Uterus (tissue), 4 donors: ENCODE measurements around the gene REV1. TPM values are rescaled to one million over a fixed set of nuclear protein-coding genes. Genes with fewer than 3 reads are reported as not detected.

Experiments used
- DNase-seq, 2 donors: peaks; one replicate each; pipeline ENCODE4 v3.0.0-alpha.2; 2019 to 2020
- H3K27ac ChIP-seq, 2 donors: fragments of 200-600 bp; sonication (generic); 1 replicate in 1 of 2; 2 replicates in 1 of 2; pipeline ENCODE4 v1.5.1; 2016 to 2018
- H3K27me3 ChIP-seq, 2 donors: fragments of 200-600 bp; sonication (generic); one replicate each; pipeline ENCODE4 v1.5.1; 2018 to 2019; ENCODE audit warnings: control low read depth in 1 of 2
- H3K36me3 ChIP-seq, 2 donors: fragments of 200-600 bp; sonication (generic); one replicate each; pipeline ENCODE4 v1.5.1; 2019; ENCODE audit warnings: control low read depth in 1 of 2
- H3K4me1 ChIP-seq, 2 donors: fragments of 200-600 bp; sonication (generic); one replicate each; pipeline ENCODE4 v1.5.1; 2018 to 2019; ENCODE audit warnings: control low read depth in 1 of 2
- H3K4me3 ChIP-seq, 2 donors: fragments of 200-600 bp; sonication (generic); 1 replicate in 1 of 2; 2 replicates in 1 of 2; pipeline ENCODE4 v1.5.1; 2018 to 2019; ENCODE audit warnings: mild to moderate bottlenecking in 1 of 2
- H3K9me3 ChIP-seq, 2 donors: fragments of 200-600 bp; sonication (generic); one replicate each; pipeline ENCODE4 v1.5.1; 2019; ENCODE audit warnings: control low read depth in 1 of 2
- POLR2A ChIP-seq, 2 donors: fragments of 450-650 bp; IDR thresholded peaks; one replicate each; pipeline ENCODE4 v1.6.1; 2016; ENCODE audit warnings: antibody characterized with exemption in 2 of 2, mild to moderate bottlenecking in 1 of 2, moderate library complexity in 1 of 2
- intact Hi-C: fragments of 100-400 bp; cut with DNase I; formaldehyde crosslinking; loops from one replicate; pipeline ENCODE4 v1.15.1; 2023; ENCODE audit warnings: low total_unique reads
- total RNA-seq, 4 donors: library from RNA; depleted of rRNA in 3 of 4; stranded (reverse); fragments of >200 nt in 3 of 4; gene quantifications; one replicate each; pipeline versions ENCODE4 v1.1.0 to v1.2.4, GENCODE V29; 2014 to 2023
- TF ChIP-seq, protein P1 (sequence below), 4 experiments: fragments of 200-600 bp in 2 of 4; fragments of 450-650 bp in 2 of 4; sonication (generic) in 2 of 4; IDR thresholded peaks; one replicate each; pipeline ENCODE4 v1.5.1; 2016 to 2019; ENCODE audit warnings: antibody characterized with exemption in 4 of 4, mild to moderate bottlenecking in 2 of 4, moderate library complexity in 1 of 4
- donor health status: DM: yes; HTN: yes; CAD: no.

The REV1 gene
- total RNA-seq, 4 donors from 2014 or later = 20.7 to 132 (median 65.4) TPM

DNA sequence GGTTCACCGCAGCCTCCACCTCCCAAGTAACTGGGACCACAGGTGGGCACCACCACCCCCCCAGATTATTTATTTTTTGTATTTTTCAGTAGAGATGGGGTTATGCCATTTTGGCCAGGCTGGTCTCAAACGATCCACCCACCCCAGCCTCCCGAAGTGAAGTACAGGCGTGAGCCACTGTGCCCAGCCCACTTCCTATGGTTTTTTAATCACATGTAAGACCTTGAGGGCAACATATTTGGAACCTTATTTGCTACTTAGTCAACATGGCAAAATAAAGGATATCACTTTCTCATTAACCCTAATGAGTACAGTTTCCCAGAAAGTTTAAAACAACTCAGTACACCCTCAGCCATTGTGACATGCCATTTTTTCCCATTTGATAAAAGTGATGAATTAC lies 88.0 kb downstream of the REV1 start:
- Histone ChIP-seq H3K9me3 (no peaks in the 10 kb centered on the region), H3K27ac (no peak overlapping the region), H3K36me3 (no peaks in the 10 kb centered on the region), H3K4me3 (no peak overlapping the region), H3K27me3 (no peaks in the 10 kb centered on the region), H3K4me1 (no peaks in the 10 kb centered on the region)
- TF ChIP-seq, protein P1, sequence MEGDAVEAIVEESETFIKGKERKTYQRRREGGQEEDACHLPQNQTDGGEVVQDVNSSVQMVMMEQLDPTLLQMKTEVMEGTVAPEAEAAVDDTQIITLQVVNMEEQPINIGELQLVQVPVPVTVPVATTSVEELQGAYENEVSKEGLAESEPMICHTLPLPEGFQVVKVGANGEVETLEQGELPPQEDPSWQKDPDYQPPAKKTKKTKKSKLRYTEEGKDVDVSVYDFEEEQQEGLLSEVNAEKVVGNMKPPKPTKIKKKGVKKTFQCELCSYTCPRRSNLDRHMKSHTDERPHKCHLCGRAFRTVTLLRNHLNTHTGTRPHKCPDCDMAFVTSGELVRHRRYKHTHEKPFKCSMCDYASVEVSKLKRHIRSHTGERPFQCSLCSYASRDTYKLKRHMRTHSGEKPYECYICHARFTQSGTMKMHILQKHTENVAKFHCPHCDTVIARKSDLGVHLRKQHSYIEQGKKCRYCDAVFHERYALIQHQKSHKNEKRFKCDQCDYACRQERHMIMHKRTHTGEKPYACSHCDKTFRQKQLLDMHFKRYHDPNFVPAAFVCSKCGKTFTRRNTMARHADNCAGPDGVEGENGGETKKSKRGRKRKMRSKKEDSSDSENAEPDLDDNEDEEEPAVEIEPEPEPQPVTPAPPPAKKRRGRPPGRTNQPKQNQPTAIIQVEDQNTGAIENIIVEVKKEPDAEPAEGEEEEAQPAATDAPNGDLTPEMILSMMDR (IDR thresholded peaks at IDR 0.05) = no peak
- no peak for TF ChIP-seq POLR2A (IDR thresholded peaks at IDR 0.05)
- intact Hi-C loops = no loop called here
- DNase-seq = no peak

DNA sequence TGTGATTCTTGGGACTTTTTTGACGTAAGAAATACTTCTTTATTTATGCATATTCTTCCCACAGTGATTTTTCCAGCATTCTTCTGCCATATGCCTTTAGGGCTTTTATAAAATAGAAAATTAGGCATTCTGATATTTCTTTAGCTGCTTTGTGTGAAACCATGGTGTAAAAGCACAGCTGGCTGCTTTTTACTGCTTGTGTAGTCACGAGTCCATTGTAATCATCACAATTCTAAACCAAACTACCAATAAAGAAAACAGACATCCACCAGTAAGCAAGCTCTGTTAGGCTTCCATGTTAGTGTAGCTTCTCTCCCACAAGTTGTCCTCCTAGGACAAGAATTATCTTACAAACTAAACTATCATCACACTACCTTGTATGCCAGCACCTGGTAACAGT lies 90.0 kb downstream of the REV1 start:
- Histone ChIP-seq H3K27ac (no peak overlapping the region), H3K36me3 (no peaks in the 10 kb centered on the region), H3K4me3 (no peak overlapping the region), H3K27me3 (no peaks in the 10 kb centered on the region), H3K9me3 (no peaks in the 10 kb centered on the region), H3K4me1 (no peaks in the 10 kb centered on the region)
- TF ChIP-seq, protein P1 (IDR thresholded peaks at IDR 0.05) = no peak
- no peak for TF ChIP-seq POLR2A (IDR thresholded peaks at IDR 0.05)
- no peak for DNase-seq
- intact Hi-C loops = no loop called here

DNA sequence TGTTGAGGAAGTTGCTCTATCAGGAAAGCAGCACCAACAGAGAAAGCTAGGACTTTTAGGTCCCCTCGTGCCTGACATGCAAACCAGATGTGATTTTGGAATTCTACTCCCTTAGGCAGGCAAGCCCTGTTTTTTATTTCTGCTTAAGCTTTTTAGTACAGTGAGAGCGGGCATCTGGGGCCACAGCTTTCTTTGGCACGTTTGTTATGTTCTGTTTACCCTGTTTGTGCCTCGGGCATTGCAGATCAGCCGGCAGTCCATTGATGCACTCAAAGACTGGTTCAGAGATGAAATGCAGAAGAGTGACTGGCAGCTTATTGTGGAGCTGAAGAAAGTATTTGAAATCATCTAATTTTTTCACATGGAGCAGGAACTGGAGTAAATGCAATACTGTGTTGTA lies 90.8 kb downstream of the REV1 start:
- no peak for DNase-seq
- no peaks in the 10 kb centered on the region for H3K27me3 ChIP-seq
- H3K27ac ChIP-seq = no peak overlapping the region
- no peaks in the 10 kb centered on the region for H3K9me3 ChIP-seq
- TF ChIP-seq, protein P1 (IDR thresholded peaks at IDR 0.05) = no peak
- no peak for TF ChIP-seq POLR2A (IDR thresholded peaks at IDR 0.05)
- no peaks in the 10 kb centered on the region for H3K36me3 ChIP-seq
- intact Hi-C loops = no loop called here
- H3K4me3 ChIP-seq = no peak overlapping the region
- H3K4me1 ChIP-seq = no peaks in the 10 kb centered on the region

DNA sequence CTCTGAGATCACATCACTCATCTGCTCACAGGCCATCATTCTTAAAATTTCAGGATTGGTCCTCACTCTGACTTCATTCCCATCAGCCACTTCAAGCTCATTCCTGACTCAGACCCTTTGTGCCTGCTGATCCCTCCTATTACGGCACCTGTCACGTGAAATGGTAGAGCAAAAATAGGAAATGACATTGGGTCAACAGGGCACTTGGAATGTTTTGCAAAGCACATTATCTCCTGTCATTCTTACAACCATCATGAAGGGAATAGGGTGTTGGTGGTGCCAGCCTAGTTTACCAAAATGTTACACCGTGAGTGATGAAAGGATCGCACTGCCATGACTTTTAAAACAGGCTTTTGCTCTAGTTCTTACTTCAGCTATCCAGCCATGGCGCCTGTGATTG lies 91.5 kb downstream of the REV1 start:
- H3K4me1 ChIP-seq = no peaks in the 10 kb centered on the region
- intact Hi-C loops = no loop called here
- no peak for TF ChIP-seq POLR2A (IDR thresholded peaks at IDR 0.05)
- TF ChIP-seq, protein P1 (IDR thresholded peaks at IDR 0.05) = no peak
- no peaks in the 10 kb centered on the region for H3K9me3 ChIP-seq
- no peak for DNase-seq
- H3K27me3 ChIP-seq = no peaks in the 10 kb centered on the region
- H3K27ac ChIP-seq = no peak overlapping the region
- no peaks in the 10 kb centered on the region for H3K36me3 ChIP-seq
- H3K4me3 ChIP-seq = no peak overlapping the region

DNA sequence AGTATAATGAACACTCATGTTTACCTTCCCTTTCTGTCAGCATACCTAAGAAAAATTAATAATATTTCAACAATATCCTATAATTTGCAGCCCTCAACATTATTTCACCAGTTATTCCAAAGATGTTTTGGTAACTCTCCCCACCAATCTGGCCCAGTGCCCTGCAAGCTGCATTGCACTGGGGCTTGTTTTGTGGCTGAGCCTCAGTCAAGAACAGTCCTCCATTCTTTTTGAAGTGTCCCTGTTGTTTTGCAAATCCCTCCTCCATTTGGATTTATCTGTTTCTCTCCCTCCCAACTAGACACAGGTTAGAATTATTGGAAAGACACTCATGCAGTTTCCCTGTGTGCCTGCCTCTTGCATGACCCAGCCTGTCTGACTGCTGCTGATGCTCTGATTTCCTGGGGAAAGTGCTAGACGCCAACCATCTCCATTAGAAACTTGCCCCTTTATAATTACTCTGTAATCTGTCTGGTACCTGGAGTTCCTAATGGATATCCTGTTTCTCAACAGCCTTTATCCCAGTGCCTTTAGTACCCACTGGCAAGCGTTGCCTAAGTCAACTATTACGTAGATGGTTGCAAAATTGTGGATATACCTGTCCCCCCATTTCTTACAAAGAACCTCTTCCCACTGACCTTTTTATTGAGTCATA lies 92.4 kb downstream of the REV1 start:
- no peak for DNase-seq
- no peaks in the 10 kb centered on the region for H3K27me3 ChIP-seq
- H3K4me3 ChIP-seq = no peak overlapping the region
- H3K4me1 ChIP-seq = no peaks in the 10 kb centered on the region
- H3K27ac ChIP-seq = no peak overlapping the region
- TF ChIP-seq POLR2A (IDR thresholded peaks at IDR 0.05) = no peak
- TF ChIP-seq, protein P1 (IDR thresholded peaks at IDR 0.05) = no peak
- no peaks in the 10 kb centered on the region for H3K9me3 ChIP-seq
- no peaks in the 10 kb centered on the region for H3K36me3 ChIP-seq
- intact Hi-C loops = no loop called here
